NT2/D1 (cell line): ENCODE results near the gene GLYR1.

Experiments
- SUZ12 ChIP-seq: IDR thresholded peaks from 2 replicates; pipeline ENCODE4 v1.6.1; 2011; ENCODE audit not compliant: insufficient read length, insufficient read depth; ENCODE audit errors: extremely low read depth
- YY1 ChIP-seq: IDR thresholded peaks from 2 replicates; pipeline ENCODE4 v1.6.1; 2011; ENCODE audit not compliant: insufficient read length, insufficient read depth
- ZNF274 ChIP-seq: IDR thresholded peaks from 2 replicates; pipeline ENCODE4 v1.6.1; 2011; ENCODE audit warnings: mild to moderate bottlenecking, low read depth, low read length

GRCh38 chr16:4766875-4767628, 80.0 kb downstream of the GLYR1 start, which contains the start of gene ZNF500:
- TF ChIP-seq YY1 (no peak), ZNF274 (no peak), SUZ12 (no peak)
